ENCODE data around the gene PTPRD. TPM values are rescaled to one million over a fixed set of nuclear protein-coding genes. Genes with fewer than 3 reads are reported as not detected.

The PTPRD gene
- total and polyA plus RNA-seq, 9 of the 15 experiments (the other 6 are each of a cell fraction or from before 2014, with no cell fraction given) = 0.11 TPM; not detected in 8

GRCh38 chr9:9552665-9553064 lies 1060.1 kb downstream of the PTPRD start:
- no peak for TF ChIP-seq FOXP1 (CRISPR knock-in tag; IDR thresholded peaks at IDR 0.05)
- no peak for TF ChIP-seq RBM25 (IDR thresholded peaks at IDR 0.05; ENCODE audit: low read depth, low read length, severe bottlenecking)
- TF ChIP-seq RAD51 (IDR thresholded peaks at IDR 0.05; ENCODE audit: borderline replicate concordance, low read depth) = no peak
- TF ChIP-seq NKRF (IDR thresholded peaks at IDR 0.05; ENCODE audit: borderline replicate concordance) = no peak
- TF ChIP-seq SRSF3 (IDR thresholded peaks at IDR 0.05; ENCODE audit: insufficient read depth, low read length) = no peak
- POLR2A ChIA-PET = no interaction called here
- in situ Hi-C loops (cut with MboI) (no loop called here), intact Hi-C loops (cut with micrococcal nuclease) (no loop called here)
- H3K4me2 ChIP-seq (ENCODE audit: insufficient read depth, low read length) = no peak overlapping the region
- H3K9me3 ChIP-seq (replicated peaks; ENCODE audit: control insufficient read depth, insufficient read depth, low read depth, low read length) = no peaks in the 10 kb centered on the region
- H2AFZ ChIP-seq (ENCODE audit: low read depth, low read length) = no peak overlapping the region
- DNase-seq (ENCODE audit: extremely low read depth in 1 of 4, low spot score in 3 of 4) = no peak
- no peak for ATAC-seq
- FAIRE-seq = no peak
- H3K27ac ChIP-seq (ENCODE audit: extremely low read depth, low read depth, low read length) = no peak overlapping the region
- no TSS peak for BruUV-seq (replicated peaks)
- H3K79me2 ChIP-seq (ENCODE audit: control insufficient read depth, insufficient read depth, low read length) = no peaks in the 10 kb centered on the region
- H3K36me3 ChIP-seq (ENCODE audit: control insufficient read depth, insufficient read depth, low read length) = no peaks in the 10 kb centered on the region
- H3K9me1 ChIP-seq (ENCODE audit: control insufficient read depth, insufficient read depth, low read length) = no peaks in the 10 kb centered on the region
- CTCF ChIA-PET (ENCODE audit: low intra/inter-chr PET ratio) = no interaction called here
- 5% methylated on average over 2 of the region's 2 CpGs for WGBS (ENCODE audit: insufficient coverage, low coverage, missing lambda C conversion rate)
- H3K4me3 ChIP-seq = no peak overlapping the region
- no peak overlapping the region for H3K9ac ChIP-seq (ENCODE audit: insufficient read depth in 1 of 2, low read depth in 2 of 2, low read length in 2 of 2)
- no peaks in the 10 kb centered on the region for H3K27me3 ChIP-seq (ENCODE audit: control insufficient read depth in 2 of 2, insufficient read depth in 2 of 2, low read length in 2 of 2)
- no peaks in the 10 kb centered on the region for H3K4me1 ChIP-seq (replicated peaks in 1 of 2; ENCODE audit: control insufficient read depth in 2 of 2, insufficient read depth in 2 of 2, low read length in 2 of 2)
- H4K20me1 ChIP-seq (replicated peaks; ENCODE audit: control insufficient read depth, insufficient read depth, low read length) = no peaks in the 10 kb centered on the region
